ENCODE measurements around the gene SYNDIG1.

GRCh38 chr20:24493181-24493580, 23.8 kb downstream of the SYNDIG1 start:
- TF ChIP-seq CTCF (IDR thresholded peaks at IDR 0.05) (no peak), EZH2 (IDR thresholded peaks at IDR 0.05; ENCODE audit: borderline replicate concordance, insufficient read depth, low read depth, low read length, poor library complexity, severe bottlenecking) (no peak)
